K562 (cell line): ENCODE measurements around the gene ZNF488.

Source experiments
- SP2 ChIP-seq: IDR thresholded peaks from 2 replicates; pipeline ENCODE4 v1.6.1; 2011; ENCODE audit warnings: mild to moderate bottlenecking, low read depth, low read length, moderate library complexity; ENCODE audit not compliant: poor library complexity, severe bottlenecking; ENCODE audit errors: extremely low read depth
- TF ChIP-seq, protein P1 (sequence below), 3 experiments: IDR thresholded peaks in 2 of 3; conservative IDR thresholded peaks in 1 of 3; 2 replicates each; pipeline ENCODE4 v1.5.1; 2011 to 2012; ENCODE audit warnings: low read length in 3 of 3, mild to moderate bottlenecking in 3 of 3, control low read depth in 2 of 3, improper control_type of control experiment in 1 of 3, inconsistent platforms in 1 of 3, low read depth in 1 of 3, mixed read lengths in 1 of 3, moderate library complexity in 1 of 3; ENCODE audit not compliant: insufficient read depth in 2 of 3

DNA sequence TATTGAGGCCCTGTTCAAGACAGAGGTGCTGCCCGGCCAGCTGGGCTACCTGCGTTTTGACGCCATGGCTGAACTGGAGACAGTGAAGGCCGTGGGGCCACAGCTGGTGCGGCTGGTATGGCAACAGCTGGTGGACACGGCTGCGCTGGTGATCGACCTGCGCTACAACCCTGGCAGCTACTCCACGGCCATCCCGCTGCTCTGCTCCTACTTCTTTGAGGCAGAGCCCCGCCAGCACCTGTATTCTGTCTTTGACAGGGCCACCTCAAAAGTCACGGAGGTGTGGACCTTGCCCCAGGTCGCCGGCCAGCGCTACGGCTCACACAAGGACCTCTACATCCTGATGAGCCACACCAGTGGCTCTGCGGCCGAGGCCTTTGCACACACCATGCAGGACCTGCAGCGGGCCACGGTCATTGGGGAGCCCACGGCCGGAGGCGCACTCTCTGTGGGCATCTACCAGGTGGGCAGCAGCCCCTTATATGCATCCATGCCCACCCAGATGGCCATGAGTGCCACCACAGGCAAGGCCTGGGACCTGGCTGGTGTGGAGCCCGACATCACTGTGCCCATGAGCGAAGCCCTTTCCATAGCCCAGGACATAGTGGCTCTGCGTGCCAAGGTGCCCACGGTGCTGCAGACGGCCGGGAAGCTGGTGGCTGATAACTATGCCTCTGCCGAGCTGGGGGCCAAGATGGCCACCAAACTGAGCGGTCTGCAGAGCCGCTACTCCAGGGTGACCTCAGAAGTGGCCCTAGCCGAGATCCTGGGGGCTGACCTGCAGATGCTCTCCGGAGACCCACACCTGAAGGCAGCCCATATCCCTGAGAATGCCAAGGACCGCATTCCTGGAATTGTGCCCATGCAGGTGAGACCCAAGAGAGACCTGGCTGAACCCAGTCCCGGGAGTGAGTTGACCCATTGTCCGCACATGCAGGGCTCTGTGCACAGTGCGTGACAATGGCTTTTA is 33.1 kb downstream of the ZNF488 start:
- TF ChIP-seq SP2 = no peak
- TF ChIP-seq, protein P1, sequence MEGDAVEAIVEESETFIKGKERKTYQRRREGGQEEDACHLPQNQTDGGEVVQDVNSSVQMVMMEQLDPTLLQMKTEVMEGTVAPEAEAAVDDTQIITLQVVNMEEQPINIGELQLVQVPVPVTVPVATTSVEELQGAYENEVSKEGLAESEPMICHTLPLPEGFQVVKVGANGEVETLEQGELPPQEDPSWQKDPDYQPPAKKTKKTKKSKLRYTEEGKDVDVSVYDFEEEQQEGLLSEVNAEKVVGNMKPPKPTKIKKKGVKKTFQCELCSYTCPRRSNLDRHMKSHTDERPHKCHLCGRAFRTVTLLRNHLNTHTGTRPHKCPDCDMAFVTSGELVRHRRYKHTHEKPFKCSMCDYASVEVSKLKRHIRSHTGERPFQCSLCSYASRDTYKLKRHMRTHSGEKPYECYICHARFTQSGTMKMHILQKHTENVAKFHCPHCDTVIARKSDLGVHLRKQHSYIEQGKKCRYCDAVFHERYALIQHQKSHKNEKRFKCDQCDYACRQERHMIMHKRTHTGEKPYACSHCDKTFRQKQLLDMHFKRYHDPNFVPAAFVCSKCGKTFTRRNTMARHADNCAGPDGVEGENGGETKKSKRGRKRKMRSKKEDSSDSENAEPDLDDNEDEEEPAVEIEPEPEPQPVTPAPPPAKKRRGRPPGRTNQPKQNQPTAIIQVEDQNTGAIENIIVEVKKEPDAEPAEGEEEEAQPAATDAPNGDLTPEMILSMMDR (IDR thresholded peaks at IDR 0.05 in 2 of 3, conservative IDR thresholded peaks at IDR 0.05 in 1 of 3; ENCODE audit: insufficient read depth in 2 of 3, low read depth in 1 of 3, low read length in 3 of 3) = no peak
